GM23338 (cell line): ENCODE data around the gene LIN7A. TPM values are rescaled to one million over a fixed set of nuclear protein-coding genes. Genes with fewer than 3 reads are reported as not detected.

Experiments used
- ATAC-seq: fragments of 200-7000 bp; cut with Tn5 transposase; 3 replicates; pipeline ENCODE4 v1.9.1; 2020
- DNase-seq: peaks from one replicate; pipeline ENCODE4 v3.0.0-alpha.2; 2015; ENCODE audit warnings: low spot score
- H2AFZ ChIP-seq: fragments of 200-600 bp; sonication (generic); 2 replicates; pipeline ENCODE4 v1.8.0; 2016; ENCODE audit warnings: antibody characterized with exemption, mild to moderate bottlenecking, moderate library complexity
- H3F3A ChIP-seq: fragments of 200-600 bp; sonication (generic); replicated peaks from 2 replicates; pipeline ENCODE4 v1.8.0; 2017; ENCODE audit warnings: antibody characterized with exemption, mixed run types, low read depth
- H3K27ac ChIP-seq: fragments of 200-600 bp; sonication (generic); 2 replicates; pipeline ENCODE4 v1.6.1; 2016; ENCODE audit warnings: low read depth
- H3K27me3 ChIP-seq: fragments of 200-600 bp; sonication (generic); 2 replicates; pipeline ENCODE4 v1.8.0; 2016; ENCODE audit warnings: mild to moderate bottlenecking, mixed run types, moderate library complexity; ENCODE audit not compliant: insufficient read depth
- H3K36me3 ChIP-seq: fragments of 200-600 bp; sonication (generic); 2 replicates; pipeline ENCODE4 v1.8.0; 2016; ENCODE audit warnings: mild to moderate bottlenecking; ENCODE audit not compliant: insufficient read depth
- H3K4me1 ChIP-seq: fragments of 200-600 bp; sonication (generic); 2 replicates; pipeline ENCODE4 v1.8.0; 2016; ENCODE audit warnings: mild to moderate bottlenecking, moderate library complexity; ENCODE audit not compliant: insufficient read depth
- H3K4me2 ChIP-seq: fragments of 200-600 bp; sonication (generic); 2 replicates; pipeline ENCODE4 v1.7.1; 2017; ENCODE audit warnings: mixed run types
- H3K4me3 ChIP-seq: fragments of 200-600 bp; sonication (generic); 2 replicates; pipeline ENCODE4 v1.6.1; 2016; ENCODE audit warnings: mixed run types
- H3K79me2 ChIP-seq: fragments of 200-600 bp; sonication (generic); replicated peaks from 2 replicates; pipeline ENCODE4 v1.8.0; 2017; ENCODE audit warnings: mild to moderate bottlenecking; ENCODE audit not compliant: insufficient read depth
- H3K9me2 ChIP-seq: fragments of 200-600 bp; sonication (generic); 2 replicates; pipeline ENCODE4 v1.8.0; 2017; ENCODE audit not compliant: insufficient read depth
- H4K20me1 ChIP-seq: fragments of 200-600 bp; sonication (generic); replicated peaks from 2 replicates; pipeline ENCODE4 v1.8.0; 2017; ENCODE audit warnings: mild to moderate bottlenecking; ENCODE audit not compliant: insufficient read depth
- H3K27ac Mint-ChIP-seq: 2 replicates; pipeline ENCODE4 v1.8.0; 2020; ENCODE audit warnings: inconsistent platforms, mild to moderate bottlenecking, moderate library complexity, mixed read lengths
- H3K27me3 Mint-ChIP-seq: 3 replicates; pipeline ENCODE4 v1.8.0; 2022; ENCODE audit warnings: low read depth, mild to moderate bottlenecking, moderate library complexity, mixed read lengths, inconsistent platforms; ENCODE audit not compliant: insufficient read depth, poor library complexity
- H3K36me3 Mint-ChIP-seq: 3 replicates; pipeline ENCODE4 v1.8.0; 2021; ENCODE audit warnings: low read depth, mild to moderate bottlenecking, inconsistent platforms, moderate library complexity, mixed read lengths
- H3K4me1 Mint-ChIP-seq: 3 replicates; pipeline ENCODE4 v1.8.0; 2020; ENCODE audit warnings: mild to moderate bottlenecking, inconsistent platforms, mixed read lengths
- H3K4me3 Mint-ChIP-seq: 3 replicates; pipeline ENCODE4 v1.8.0; 2021; ENCODE audit warnings: moderate library complexity, mild to moderate bottlenecking, inconsistent platforms, mixed read lengths
- H3K9me3 Mint-ChIP-seq: 3 replicates; pipeline ENCODE4 v1.8.0; 2020; ENCODE audit warnings: moderate library complexity, mild to moderate bottlenecking, inconsistent platforms, mixed read lengths
- CREB1 ChIP-seq: fragments of 250-450 bp; sonication (Bioruptor Pico); IDR thresholded peaks from 2 replicates; pipeline ENCODE4 v1.5.0; 2020; ENCODE audit warnings: low read depth, mild to moderate bottlenecking, moderate library complexity
- CTCF ChIP-seq, 2 experiments: fragments of 200-600 bp in 1 of 2; sonication (generic) in 1 of 2; conservative IDR thresholded peaks; 2 replicates each; pipeline versions ENCODE4 v1.5.1 to v1.6.1; 2016 to 2017; ENCODE audit warnings: antibody characterized with exemption in 2 of 2, low read depth in 2 of 2, mild to moderate bottlenecking in 2 of 2, moderate library complexity in 1 of 2
- EZH2 ChIP-seq: fragments of 200-600 bp; sonication (generic); IDR thresholded peaks from one replicate; pipeline ENCODE4 v1.8.0; 2017; ENCODE audit warnings: antibody characterized with exemption, mild to moderate bottlenecking, low read depth; ENCODE audit not compliant: unreplicated experiment
- EZH2phosphoT487 ChIP-seq: fragments of 200-600 bp; sonication (generic); IDR thresholded peaks from one replicate; pipeline ENCODE4 v1.8.1; 2018; ENCODE audit warnings: antibody characterized with exemption; ENCODE audit not compliant: unreplicated experiment
- JUNB ChIP-seq: IDR thresholded peaks from one replicate; pipeline ENCODE4 v1.6.1; 2016; ENCODE audit warnings: antibody characterized with exemption; ENCODE audit not compliant: unreplicated experiment
- NANOG ChIP-seq: IDR thresholded peaks from 2 replicates; pipeline ENCODE4 v1.6.1; 2016; ENCODE audit warnings: antibody characterized with exemption, borderline replicate concordance
- POLR2AphosphoS5 ChIP-seq: IDR thresholded peaks from 2 replicates; pipeline ENCODE4 v1.6.1; 2016; ENCODE audit warnings: antibody characterized with exemption, low read depth
- STAT1 ChIP-seq: IDR thresholded peaks from one replicate; pipeline ENCODE4 v1.6.1; 2016; ENCODE audit warnings: antibody characterized with exemption; ENCODE audit not compliant: unreplicated experiment
- ZNF114 ChIP-seq: fragments of 250-450 bp; sonication (Bioruptor Pico); IDR thresholded peaks from 2 replicates; pipeline ENCODE4 v1.5.0; 2020; ENCODE audit warnings: mild to moderate bottlenecking, moderate library complexity
- ZNF331 ChIP-seq: fragments of 250-450 bp; sonication (Bioruptor Pico); IDR thresholded peaks from 2 replicates; pipeline ENCODE4 v1.5.0; 2020; ENCODE audit warnings: low read depth, mild to moderate bottlenecking, moderate library complexity
- polyA plus RNA-seq: library from polyadenylated mRNA; unstranded; fragments of >200 nt; fragmentation: Nextera tagmentation; extraction: Ambion mirVana; gene quantifications from 2 replicates; pipeline ENCODE4 v1.2.1, GENCODE V29; 2016
- total RNA-seq: library from RNA; depleted of rRNA; stranded (reverse); fragments of >200 nt; shearing (Covaris generic); gene quantifications from 2 replicates; pipeline ENCODE4 v1.2.3, GENCODE V29; 2014
- TF ChIP-seq, protein P1 (sequence below): fragments of 250-450 bp; sonication (Bioruptor Pico); IDR thresholded peaks from 2 replicates; pipeline ENCODE4 v1.5.0; 2020; ENCODE audit warnings: mild to moderate bottlenecking, moderate library complexity
- TF ChIP-seq, protein P2 (sequence below): IDR thresholded peaks from 2 replicates; pipeline ENCODE4 v1.6.1; 2016; ENCODE audit warnings: antibody characterized with exemption
- TF ChIP-seq, protein P3 (sequence below): IDR thresholded peaks from one replicate; pipeline ENCODE4 v1.6.1; 2018; ENCODE audit warnings: antibody characterized with exemption; ENCODE audit not compliant: unreplicated experiment

Gene LIN7A
- total and polyA plus RNA-seq, 2 experiments from 2014 or later: 5.7 to 6.5 TPM

- Mint-ChIP-seq H3K9me3 (no peaks in the 10 kb centered on the region), H3K27ac (no peak overlapping the region), H3K4me1 (peaks cover 6% of the 10 kb centered on the region), H3K27me3 (peaks cover 2% of the 10 kb centered on the region), H3K4me3 (no peak overlapping the region), H3K36me3 (no peaks in the 10 kb centered on the region)
- Histone ChIP-seq H3K9me2 (peaks cover 5% of the 10 kb centered on the region; the same call in 1 of the 2 replicates), H3K4me2 (no peak overlapping the region), H3K4me3 (no peak overlapping the region), H3K4me1 (peaks cover 6% of the 10 kb centered on the region; the same call in 1 of the 2 replicates), H2AFZ (no peak overlapping the region), H3K36me3 (no peaks in the 10 kb centered on the region), H3K27ac (no peak overlapping the region), H3K79me2 (no peaks in the 10 kb centered on the region), H3F3A (no peaks in the 10 kb centered on the region), H4K20me1 (no peaks in the 10 kb centered on the region), H3K27me3 (no peaks in the 10 kb centered on the region)
- no peak for ATAC-seq
- TF ChIP-seq, protein P1, sequence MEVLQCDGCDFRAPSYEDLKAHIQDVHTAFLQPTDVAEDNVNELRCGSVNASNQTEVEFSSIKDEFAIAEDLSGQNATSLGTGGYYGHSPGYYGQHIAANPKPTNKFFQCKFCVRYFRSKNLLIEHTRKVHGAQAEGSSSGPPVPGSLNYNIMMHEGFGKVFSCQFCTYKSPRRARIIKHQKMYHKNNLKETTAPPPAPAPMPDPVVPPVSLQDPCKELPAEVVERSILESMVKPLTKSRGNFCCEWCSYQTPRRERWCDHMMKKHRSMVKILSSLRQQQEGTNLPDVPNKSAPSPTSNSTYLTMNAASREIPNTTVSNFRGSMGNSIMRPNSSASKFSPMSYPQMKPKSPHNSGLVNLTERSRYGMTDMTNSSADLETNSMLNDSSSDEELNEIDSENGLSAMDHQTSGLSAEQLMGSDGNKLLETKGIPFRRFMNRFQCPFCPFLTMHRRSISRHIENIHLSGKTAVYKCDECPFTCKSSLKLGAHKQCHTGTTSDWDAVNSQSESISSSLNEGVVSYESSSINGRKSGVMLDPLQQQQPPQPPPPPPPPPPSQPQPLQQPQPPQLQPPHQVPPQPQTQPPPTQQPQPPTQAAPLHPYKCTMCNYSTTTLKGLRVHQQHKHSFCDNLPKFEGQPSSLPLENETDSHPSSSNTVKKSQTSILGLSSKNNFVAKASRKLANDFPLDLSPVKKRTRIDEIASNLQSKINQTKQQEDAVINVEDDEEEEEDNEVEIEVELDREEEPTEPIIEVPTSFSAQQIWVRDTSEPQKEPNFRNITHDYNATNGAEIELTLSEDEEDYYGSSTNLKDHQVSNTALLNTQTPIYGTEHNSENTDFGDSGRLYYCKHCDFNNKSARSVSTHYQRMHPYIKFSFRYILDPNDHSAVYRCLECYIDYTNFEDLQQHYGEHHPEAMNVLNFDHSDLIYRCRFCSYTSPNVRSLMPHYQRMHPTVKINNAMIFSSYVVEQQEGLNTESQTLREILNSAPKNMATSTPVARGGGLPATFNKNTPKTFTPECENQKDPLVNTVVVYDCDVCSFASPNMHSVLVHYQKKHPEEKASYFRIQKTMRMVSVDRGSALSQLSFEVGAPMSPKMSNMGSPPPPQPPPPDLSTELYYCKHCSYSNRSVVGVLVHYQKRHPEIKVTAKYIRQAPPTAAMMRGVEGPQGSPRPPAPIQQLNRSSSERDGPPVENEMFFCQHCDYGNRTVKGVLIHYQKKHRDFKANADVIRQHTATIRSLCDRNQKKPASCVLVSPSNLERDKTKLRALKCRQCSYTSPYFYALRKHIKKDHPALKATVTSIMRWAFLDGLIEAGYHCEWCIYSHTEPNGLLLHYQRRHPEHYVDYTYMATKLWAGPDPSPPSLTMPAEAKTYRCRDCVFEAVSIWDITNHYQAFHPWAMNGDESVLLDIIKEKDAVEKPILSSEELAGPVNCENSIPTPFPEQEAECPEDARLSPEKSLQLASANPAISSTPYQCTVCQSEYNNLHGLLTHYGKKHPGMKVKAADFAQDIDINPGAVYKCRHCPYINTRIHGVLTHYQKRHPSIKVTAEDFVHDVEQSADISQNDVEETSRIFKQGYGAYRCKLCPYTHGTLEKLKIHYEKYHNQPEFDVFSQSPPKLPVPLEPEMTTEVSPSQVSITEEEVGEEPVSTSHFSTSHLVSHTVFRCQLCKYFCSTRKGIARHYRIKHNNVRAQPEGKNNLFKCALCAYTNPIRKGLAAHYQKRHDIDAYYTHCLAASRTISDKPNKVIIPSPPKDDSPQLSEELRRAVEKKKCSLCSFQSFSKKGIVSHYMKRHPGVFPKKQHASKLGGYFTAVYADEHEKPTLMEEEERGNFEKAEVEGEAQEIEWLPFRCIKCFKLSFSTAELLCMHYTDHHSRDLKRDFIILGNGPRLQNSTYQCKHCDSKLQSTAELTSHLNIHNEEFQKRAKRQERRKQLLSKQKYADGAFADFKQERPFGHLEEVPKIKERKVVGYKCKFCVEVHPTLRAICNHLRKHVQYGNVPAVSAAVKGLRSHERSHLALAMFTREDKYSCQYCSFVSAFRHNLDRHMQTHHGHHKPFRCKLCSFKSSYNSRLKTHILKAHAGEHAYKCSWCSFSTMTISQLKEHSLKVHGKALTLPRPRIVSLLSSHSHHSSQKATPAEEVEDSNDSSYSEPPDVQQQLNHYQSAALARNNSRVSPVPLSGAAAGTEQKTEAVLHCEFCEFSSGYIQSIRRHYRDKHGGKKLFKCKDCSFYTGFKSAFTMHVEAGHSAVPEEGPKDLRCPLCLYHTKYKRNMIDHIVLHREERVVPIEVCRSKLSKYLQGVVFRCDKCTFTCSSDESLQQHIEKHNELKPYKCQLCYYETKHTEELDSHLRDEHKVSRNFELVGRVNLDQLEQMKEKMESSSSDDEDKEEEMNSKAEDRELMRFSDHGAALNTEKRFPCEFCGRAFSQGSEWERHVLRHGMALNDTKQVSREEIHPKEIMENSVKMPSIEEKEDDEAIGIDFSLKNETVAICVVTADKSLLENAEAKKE (CRISPR knock-in tag): no peak
- no peak for TF ChIP-seq ZNF114
- TF ChIP-seq POLR2AphosphoS5: no peak
- no peak for TF ChIP-seq STAT1
- no peak for TF ChIP-seq CTCF (conservative IDR thresholded peaks at IDR 0.05; ENCODE audit: low read depth in 2 of 2)
- TF ChIP-seq EZH2phosphoT487: no peak
- TF ChIP-seq, protein P2, sequence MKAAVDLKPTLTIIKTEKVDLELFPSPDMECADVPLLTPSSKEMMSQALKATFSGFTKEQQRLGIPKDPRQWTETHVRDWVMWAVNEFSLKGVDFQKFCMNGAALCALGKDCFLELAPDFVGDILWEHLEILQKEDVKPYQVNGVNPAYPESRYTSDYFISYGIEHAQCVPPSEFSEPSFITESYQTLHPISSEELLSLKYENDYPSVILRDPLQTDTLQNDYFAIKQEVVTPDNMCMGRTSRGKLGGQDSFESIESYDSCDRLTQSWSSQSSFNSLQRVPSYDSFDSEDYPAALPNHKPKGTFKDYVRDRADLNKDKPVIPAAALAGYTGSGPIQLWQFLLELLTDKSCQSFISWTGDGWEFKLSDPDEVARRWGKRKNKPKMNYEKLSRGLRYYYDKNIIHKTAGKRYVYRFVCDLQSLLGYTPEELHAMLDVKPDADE: no peak
- no peak for TF ChIP-seq EZH2
- no peak for TF ChIP-seq CREB1
- no peak for TF ChIP-seq JUNB
- no peak for TF ChIP-seq NANOG
- TF ChIP-seq, protein P3, sequence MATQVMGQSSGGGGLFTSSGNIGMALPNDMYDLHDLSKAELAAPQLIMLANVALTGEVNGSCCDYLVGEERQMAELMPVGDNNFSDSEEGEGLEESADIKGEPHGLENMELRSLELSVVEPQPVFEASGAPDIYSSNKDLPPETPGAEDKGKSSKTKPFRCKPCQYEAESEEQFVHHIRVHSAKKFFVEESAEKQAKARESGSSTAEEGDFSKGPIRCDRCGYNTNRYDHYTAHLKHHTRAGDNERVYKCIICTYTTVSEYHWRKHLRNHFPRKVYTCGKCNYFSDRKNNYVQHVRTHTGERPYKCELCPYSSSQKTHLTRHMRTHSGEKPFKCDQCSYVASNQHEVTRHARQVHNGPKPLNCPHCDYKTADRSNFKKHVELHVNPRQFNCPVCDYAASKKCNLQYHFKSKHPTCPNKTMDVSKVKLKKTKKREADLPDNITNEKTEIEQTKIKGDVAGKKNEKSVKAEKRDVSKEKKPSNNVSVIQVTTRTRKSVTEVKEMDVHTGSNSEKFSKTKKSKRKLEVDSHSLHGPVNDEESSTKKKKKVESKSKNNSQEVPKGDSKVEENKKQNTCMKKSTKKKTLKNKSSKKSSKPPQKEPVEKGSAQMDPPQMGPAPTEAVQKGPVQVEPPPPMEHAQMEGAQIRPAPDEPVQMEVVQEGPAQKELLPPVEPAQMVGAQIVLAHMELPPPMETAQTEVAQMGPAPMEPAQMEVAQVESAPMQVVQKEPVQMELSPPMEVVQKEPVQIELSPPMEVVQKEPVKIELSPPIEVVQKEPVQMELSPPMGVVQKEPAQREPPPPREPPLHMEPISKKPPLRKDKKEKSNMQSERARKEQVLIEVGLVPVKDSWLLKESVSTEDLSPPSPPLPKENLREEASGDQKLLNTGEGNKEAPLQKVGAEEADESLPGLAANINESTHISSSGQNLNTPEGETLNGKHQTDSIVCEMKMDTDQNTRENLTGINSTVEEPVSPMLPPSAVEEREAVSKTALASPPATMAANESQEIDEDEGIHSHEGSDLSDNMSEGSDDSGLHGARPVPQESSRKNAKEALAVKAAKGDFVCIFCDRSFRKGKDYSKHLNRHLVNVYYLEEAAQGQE: no peak
- no peak for TF ChIP-seq ZNF331
- no peak for DNase-seq
Measured at GRCh38 chr12:80917651-80918050, 20.1 kb downstream of the LIN7A start.
